ENCODE data around the gene TRPM2.
"Not testable (repeated sequence)": the region's sequence is repeated elsewhere in the genome, so short reads cannot be mapped to it uniquely, and the experiment has no call there.

The TRPM2 gene

DNA sequence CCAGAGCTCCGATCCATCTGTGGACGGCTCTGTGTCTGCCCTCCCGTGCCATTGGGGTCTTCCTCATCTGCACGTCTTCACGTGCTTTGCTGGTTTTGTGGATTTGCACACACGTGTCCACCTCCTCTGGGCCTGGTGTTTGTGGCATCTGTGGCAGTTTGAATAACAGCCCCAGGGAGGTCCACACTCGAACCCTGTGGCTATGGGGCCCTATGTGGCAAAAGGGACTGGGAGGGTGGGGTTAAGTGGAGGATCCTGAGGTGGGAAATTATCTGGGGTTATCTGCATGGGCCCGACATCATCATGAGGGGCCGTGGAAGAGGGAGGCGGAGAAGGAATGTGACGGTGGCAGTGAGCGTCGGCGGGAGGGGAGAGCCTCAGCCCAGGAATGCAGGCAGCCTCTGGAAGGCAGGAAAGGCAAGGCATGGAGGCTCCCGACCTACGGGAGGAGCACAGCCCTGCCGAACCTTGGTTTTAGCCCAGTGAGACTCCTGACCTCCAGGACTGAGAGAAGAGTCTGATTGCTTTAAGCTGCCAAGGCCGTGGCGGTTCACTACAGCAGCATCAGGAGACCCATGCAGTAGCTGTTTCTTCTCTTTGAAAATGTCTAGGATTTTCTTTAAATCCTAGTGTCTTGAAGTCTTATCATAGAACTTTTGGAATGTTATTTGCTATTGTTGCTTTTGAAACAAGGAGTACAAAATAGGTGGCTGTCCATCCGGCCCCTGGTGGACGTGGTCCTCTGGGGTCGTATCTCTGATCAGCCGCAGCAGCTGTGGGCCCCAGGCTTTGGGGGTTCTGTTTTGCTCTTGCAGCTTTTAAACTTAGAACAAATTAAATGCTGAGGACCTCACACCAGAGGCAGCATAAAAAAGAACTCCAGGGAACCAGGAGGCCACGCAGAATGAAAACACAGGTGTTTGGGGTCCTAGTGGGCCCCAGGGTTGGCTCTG is 61.9 kb downstream of the TRPM2 start:
- DNase-seq (ENCODE audit: low read depth in 2 of 2): no peak

GRCh38 chr21:44416193-44416592 is 62.8 kb downstream of the TRPM2 start:
- DNase-seq (ENCODE audit: low read depth in 2 of 2): no peak

GRCh38 chr21:44417621-44418107 is 64.2 kb downstream of the TRPM2 start:
- not testable (repeated sequence) for DNase-seq (ENCODE audit: low read depth in 2 of 2)

DNA sequence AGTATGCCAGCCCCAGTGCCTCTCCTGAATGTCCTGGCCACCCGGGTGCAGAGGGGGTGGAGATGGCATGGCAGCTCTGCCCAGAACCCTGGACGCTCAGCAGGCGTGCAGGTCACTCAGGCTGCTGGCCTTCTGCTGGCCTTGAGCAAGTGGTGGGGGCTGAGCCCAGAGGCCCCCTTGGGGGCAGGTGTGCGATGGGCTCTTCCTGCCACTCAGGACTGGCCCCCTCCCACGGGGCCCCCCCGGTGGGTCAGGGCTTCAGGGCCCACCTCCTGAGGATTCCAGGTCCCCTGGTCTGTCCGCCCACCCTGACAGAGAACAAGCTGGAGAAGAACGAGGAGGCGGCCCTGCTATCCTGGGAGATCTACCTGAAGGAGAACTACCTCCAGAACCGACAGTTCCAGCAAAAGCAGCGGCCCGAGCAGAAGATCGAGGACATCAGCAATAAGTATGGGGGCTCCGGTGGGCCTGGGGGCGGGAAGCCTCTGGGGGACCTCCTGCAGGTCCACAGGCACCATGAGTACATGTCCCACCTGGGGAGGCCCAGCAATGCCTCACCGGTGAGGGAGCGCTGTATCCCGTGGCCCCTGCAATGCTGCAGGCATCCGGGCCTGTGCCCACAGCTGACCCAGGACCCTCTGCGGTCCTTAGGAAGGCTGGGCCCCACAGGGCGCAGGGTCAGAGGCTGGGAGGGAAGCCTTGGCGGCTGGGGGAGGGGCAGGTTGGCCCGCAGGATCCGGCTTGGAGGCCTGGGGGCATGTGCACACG is 64.9 kb downstream of the TRPM2 start:
- no peak for DNase-seq (ENCODE audit: low read depth in 2 of 2)

DNA sequence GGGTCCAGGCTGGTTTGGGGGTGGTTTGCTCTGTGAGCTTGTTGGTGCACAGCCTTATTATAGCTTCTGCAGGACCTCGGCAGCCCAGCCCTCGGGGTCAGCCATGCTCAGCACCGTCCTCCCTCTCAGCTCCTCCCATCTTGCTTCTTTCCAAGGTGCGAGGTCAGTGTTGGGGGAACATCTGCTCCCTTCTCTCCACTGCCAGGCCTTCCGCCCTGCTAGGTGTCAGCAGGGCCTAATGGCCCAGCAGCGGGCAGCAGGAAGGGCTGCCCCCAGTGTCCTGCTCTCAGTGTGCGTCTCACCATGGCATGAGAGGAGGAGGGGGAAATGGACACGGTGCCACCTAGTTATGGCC is 65.4 kb downstream of the TRPM2 start:
- no peak for DNase-seq (ENCODE audit: low read depth in 2 of 2)

DNA sequence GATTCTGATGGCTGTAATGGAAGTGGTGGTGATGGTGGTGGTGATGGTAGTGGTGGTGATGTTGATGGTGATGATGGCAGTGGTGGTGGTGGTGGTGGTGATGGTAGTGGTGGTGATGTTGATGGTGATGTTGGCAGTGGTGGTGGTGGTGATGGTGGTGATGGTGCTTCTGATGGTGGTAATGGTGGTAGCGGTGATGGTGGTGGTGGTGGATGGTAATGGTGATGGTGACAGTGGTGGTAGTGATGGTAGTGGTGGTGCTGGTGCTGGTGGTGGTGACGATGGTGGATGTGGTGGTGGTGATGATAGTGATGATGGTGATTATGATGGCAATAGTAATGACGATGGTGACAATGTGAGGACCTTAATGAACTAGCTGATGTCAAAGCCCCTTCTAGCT is 66.3 kb downstream of the TRPM2 start:
- DNase-seq (ENCODE audit: low read depth in 2 of 2): no peak

DNA sequence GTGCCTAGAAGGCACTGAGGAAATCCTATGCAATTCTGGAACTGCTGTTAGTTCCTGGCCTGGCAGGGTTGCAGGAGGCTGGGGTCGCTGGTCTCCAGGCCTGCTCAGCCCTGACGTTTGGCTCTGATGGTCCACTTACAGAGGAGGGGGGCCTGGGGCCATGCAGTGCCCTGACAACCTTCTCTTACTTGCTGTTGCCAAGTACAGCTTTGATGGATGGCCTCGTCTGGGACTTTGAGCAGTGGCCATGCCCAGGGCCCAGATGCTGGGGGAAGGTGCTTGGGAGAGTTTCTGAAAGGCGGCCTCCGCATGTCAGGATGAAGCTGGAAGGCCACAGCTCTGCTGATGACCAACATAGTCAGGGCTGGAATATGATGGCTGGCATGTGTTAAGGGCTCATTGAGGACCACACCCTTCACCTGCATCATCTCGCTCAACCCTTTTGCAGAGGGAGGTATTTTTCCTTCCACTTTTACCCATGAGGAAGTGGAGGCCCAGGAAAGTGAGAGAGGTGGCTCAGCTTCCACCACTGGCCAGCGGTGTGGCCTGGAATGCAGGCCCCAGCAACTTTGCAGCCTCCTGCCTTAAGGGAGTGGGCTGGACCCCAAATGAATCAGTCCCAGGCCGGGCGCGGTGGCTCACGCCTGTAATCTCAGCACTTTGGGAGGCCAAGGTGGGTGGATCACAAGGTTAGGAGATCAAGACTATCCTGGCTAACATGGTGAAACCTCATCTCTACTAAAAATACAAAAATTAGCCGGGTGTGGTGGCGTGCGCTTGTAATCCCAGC is 67.2 kb downstream of the TRPM2 start:
- no peak for DNase-seq (ENCODE audit: low read depth in 2 of 2)

DNA sequence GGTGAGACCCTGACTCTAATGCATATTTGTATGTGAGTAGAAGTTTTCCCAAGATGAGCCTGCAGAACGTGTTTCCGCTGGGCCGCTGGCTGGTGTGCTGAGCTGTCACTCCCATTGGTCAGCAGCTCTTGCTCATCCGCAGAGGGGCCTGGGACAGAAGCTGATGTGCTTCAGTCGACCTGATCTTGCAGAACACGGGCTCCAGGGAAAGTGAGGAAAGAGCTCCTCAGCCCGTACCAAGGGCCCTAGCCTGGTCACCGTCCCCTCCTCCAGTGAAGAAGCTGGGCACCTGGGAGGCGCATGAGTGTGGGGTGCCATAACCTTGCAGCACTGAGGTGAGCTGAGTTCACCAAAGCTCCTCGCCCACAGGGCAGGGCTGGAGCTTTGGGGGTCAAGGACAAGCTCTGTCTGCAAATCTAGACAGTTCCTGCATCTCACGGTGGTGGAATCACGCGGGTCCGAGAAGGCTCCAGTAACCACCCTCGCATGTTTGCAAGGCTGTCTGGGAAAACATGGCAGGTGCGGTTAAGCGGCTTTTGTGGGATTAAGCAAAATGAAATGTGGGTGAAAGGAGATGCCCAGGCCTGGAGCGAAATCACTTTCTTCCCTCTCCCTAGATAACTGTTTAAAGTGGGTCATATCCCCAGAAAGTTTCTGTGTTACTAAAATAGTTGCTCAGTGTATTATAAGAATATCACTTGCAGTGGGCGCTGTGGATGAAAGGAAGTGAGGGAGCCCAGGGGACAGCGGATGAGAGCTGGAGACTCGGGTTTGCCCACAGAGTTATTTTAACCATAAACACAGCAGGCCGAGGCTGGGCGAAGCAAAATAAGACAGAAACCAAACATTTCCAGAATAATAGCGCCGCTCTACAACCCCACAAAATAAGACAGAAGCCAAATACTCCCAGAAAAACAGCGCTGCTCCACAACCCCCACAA is 68.8 kb downstream of the TRPM2 start:
- no peak for DNase-seq (ENCODE audit: low read depth in 2 of 2)

DNA sequence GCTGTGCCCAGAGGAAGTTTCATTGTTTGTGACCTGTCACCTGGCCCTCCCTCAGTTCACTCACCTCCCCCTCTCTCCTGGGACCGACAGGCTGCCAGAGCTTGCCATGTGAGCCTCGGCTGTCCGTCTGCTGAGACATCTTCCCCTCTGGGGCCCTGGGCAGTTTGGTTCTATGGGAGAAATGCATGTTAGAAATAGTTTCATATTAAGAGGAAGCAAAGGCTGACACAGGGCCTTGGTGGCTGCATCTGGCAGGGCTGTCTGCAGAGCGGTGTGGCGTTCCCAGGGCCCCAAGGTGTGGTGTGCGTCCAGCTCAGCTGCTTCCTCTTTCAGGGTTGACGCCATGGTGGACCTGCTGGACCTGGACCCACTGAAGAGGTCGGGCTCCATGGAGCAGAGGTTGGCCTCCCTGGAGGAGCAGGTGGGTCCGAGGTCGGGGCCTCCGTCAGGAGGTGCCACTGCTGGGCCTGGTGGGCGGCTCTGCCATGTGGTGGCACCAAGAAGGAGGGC is 69.9 kb downstream of the TRPM2 start:
- no peak for DNase-seq (ENCODE audit: low read depth in 2 of 2)

DNA sequence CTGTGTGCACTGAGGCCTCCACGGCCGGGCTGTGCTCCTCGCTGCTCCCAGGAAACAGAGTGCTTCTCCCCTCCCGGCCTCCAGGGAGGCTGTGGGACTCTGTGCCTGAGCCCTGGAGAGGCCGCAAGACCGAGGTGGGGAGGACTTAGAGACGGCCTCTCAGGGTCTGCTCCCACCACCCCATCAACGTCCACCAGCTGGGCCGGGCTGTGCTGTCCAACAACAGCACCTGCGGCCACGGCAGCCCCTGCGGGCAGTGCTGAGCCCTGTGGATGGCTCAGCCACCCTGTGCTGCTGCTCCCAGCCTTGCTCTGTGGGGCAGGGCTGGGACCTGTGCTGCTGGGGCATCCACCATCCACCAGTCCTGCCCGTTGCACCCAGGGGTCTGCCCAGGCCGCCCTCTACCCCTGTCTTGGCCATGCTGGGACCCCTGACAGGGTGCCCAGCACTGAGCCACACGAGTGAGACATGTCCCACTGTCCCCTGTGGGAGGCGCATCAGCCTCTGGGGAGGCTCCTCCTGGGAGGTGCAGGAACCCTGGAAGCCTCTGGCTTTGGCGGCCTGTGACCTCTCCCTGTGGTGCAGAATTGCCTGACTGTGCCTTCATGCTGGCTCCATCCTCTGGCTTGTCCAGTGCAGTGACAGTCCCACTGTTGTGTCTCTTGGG is 70.7 kb downstream of the TRPM2 start:
- no peak for DNase-seq (ENCODE audit: low read depth in 2 of 2)

GRCh38 chr21:44424608-44425306 is 71.3 kb downstream of the TRPM2 start:
- DNase-seq (ENCODE audit: low read depth in 2 of 2): no peak

- no peak for DNase-seq (ENCODE audit: low read depth in 2 of 2)
Measured at GRCh38 chr21:44425307-44425894, 72.0 kb downstream of the TRPM2 start.

GRCh38 chr21:44425895-44426662 is 72.7 kb downstream of the TRPM2 start:
- DNase-seq (ENCODE audit: low read depth in 2 of 2): no peak

DNA sequence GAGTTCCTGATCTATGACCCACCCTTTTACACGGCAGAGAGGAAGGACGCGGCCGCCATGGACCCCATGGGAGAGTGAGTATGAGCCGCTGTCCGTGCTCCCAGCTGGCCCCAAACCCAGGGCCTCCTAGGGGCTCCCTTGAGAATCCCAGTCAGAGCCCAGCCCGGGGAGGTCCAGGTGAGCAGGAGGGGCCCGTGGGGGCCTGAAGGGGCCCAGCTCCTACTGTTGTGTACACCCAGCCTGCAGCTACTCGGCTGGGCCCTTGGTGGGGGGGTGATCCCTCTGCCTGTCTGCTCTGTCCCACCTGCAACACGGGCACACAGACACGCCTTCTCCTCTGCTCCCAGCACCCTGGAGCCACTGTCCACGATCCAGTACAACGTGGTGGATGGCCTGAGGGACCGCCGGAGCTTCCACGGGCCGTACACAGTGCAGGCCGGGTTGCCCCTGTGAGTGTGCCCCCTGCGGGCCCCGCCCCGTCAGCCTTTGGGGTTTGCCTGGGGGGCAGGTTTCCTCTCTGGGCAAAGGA is 73.3 kb downstream of the TRPM2 start:
- DNase-seq (ENCODE audit: low read depth in 2 of 2): no peak

GRCh38 chr21:44427241-44428120 is 74.1 kb downstream of the TRPM2 start:
- DNase-seq (ENCODE audit: low read depth in 2 of 2): no peak

- peak in 1 of 2 donors; percentile 59 for DNase-seq (ENCODE audit: low read depth in 2 of 2)
Measured at GRCh38 chr21:44428281-44428960, 75.0 kb downstream of the TRPM2 start.
